ENCODE measurements around the gene NPY1R. TPM values are rescaled to one million over a fixed set of nuclear protein-coding genes. Genes with fewer than 3 reads are reported as not detected.

NPY1R gene
- polyA plus RNA-seq, 1 donor (not counting 4 experiments of a cell fraction or from before 2014, with no cell fraction given): 0.13 TPM

DNA sequence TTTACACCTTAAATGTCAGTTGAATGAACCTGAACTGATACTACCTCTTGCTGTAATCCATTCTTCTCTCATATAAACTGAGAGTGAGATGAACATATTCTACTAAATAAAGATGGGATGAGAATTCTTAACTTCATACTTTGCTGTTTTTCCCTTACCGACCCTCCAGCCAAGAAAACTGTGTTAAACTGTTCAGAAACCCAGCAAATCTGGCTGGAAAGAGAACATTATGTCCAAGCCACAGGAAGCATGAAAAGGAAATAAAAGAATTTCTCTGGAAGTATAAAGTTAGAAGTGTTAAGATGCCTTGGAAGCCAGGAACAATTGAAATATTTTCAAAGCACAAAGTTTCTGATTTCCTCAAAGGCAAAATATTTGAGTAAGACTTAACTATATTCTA lies 22.9 kb downstream of the NPY1R start:
- H3K27ac ChIP-seq (ENCODE audit: control insufficient read depth, insufficient read depth, low read length): no peak overlapping the region
- H3K79me2 ChIP-seq (ENCODE audit: control insufficient read depth, insufficient read depth, low read length): no peaks in the 10 kb centered on the region
- no peaks in the 10 kb centered on the region for H3K36me3 ChIP-seq (ENCODE audit: control insufficient read depth in 2 of 2, extremely low read depth in 1 of 2, insufficient read depth in 2 of 2, low read length in 2 of 2)
- no peak overlapping the region for H3K4me3 ChIP-seq (ENCODE audit: control insufficient read depth in 2 of 3, extremely low read depth in 1 of 3, insufficient read depth in 2 of 3, low read depth in 1 of 3, low read length in 3 of 3)
- no peaks in the 10 kb centered on the region for H4K20me1 ChIP-seq (ENCODE audit: control insufficient read depth, extremely low read depth, insufficient read depth, low read length)
- H2AFZ ChIP-seq (ENCODE audit: control insufficient read depth, low read length): no peak overlapping the region
- no peak for DNase-seq (ENCODE audit: low read depth, low spot score)
- no peak for FAIRE-seq
- no peaks in the 10 kb centered on the region for H3K27me3 ChIP-seq (ENCODE audit: control insufficient read depth, extremely low read depth, insufficient read depth, low read length)
- no peaks in the 10 kb centered on the region for H3K4me1 ChIP-seq (ENCODE audit: control insufficient read depth, extremely low read depth, insufficient read depth, low read length)
- no peak for TF ChIP-seq EZH2 (IDR thresholded peaks at IDR 0.05; ENCODE audit: low read length)
- no peak for TF ChIP-seq CTCF (optimal IDR thresholded peaks at IDR 0.05 in 1 of 3, IDR thresholded peaks at IDR 0.05 in 1 of 3, conservative IDR thresholded peaks at IDR 0.05 in 1 of 3; ENCODE audit: extremely low read depth in 1 of 3, insufficient read depth in 2 of 3, low read length in 3 of 3)
- H3K4me2 ChIP-seq (ENCODE audit: control insufficient read depth, extremely low read depth, insufficient read depth, low read depth, low read length): no peak overlapping the region
- H3K9me1 ChIP-seq (ENCODE audit: control insufficient read depth, extremely low read depth, insufficient read depth, low read length): no peaks in the 10 kb centered on the region
- H3K9ac ChIP-seq (ENCODE audit: control insufficient read depth, extremely low read depth, insufficient read depth, low read length): no peak overlapping the region
- dilution Hi-C loops (cut with MboI; ENCODE audit: extremely low pct_ligation_motif_present, low sequenced_read_pairs): no loop called here
- H3K9me3 ChIP-seq (ENCODE audit: control insufficient read depth, low read depth, low read length): no peaks in the 10 kb centered on the region

GRCh38 chr4:163303069-163303468 lies 29.3 kb downstream of the NPY1R start:
- TF ChIP-seq CTCF (optimal IDR thresholded peaks at IDR 0.05 in 1 of 3, IDR thresholded peaks at IDR 0.05 in 1 of 3, conservative IDR thresholded peaks at IDR 0.05 in 1 of 3; ENCODE audit: extremely low read depth in 1 of 3, insufficient read depth in 2 of 3, low read length in 3 of 3): no peak
- no peak for TF ChIP-seq EZH2 (IDR thresholded peaks at IDR 0.05; ENCODE audit: low read length)
- Histone ChIP-seq H3K27me3 (ENCODE audit: control insufficient read depth, extremely low read depth, insufficient read depth, low read length) (no peaks in the 10 kb centered on the region), H3K9me1 (ENCODE audit: control insufficient read depth, extremely low read depth, insufficient read depth, low read length) (no peaks in the 10 kb centered on the region), H3K4me3 (ENCODE audit: control insufficient read depth in 2 of 3, extremely low read depth in 1 of 3, insufficient read depth in 2 of 3, low read depth in 1 of 3, low read length in 3 of 3) (no peak overlapping the region), H3K36me3 (ENCODE audit: control insufficient read depth in 2 of 2, extremely low read depth in 1 of 2, insufficient read depth in 2 of 2, low read length in 2 of 2) (no peaks in the 10 kb centered on the region), H3K4me1 (ENCODE audit: control insufficient read depth, extremely low read depth, insufficient read depth, low read length) (no peaks in the 10 kb centered on the region), H3K79me2 (ENCODE audit: control insufficient read depth, insufficient read depth, low read length) (no peaks in the 10 kb centered on the region), H3K27ac (ENCODE audit: control insufficient read depth, insufficient read depth, low read length) (no peak overlapping the region), H3K4me2 (ENCODE audit: control insufficient read depth, extremely low read depth, insufficient read depth, low read depth, low read length) (no peak overlapping the region), H3K9ac (ENCODE audit: control insufficient read depth, extremely low read depth, insufficient read depth, low read length) (no peak overlapping the region), H2AFZ (ENCODE audit: control insufficient read depth, low read length) (no peak overlapping the region), H3K9me3 (ENCODE audit: control insufficient read depth, low read depth, low read length) (no peaks in the 10 kb centered on the region), H4K20me1 (ENCODE audit: control insufficient read depth, extremely low read depth, insufficient read depth, low read length) (no peaks in the 10 kb centered on the region)
- no peak for FAIRE-seq
- no peak for DNase-seq (ENCODE audit: low read depth, low spot score)
- dilution Hi-C loops (cut with MboI; ENCODE audit: extremely low pct_ligation_motif_present, low sequenced_read_pairs): no loop called here

All from keratinocyte (primary cell).